ENCODE measurements around the gene TMEM208. TPM values are rescaled to one million over a fixed set of nuclear protein-coding genes. Genes with fewer than 3 reads are reported as not detected.

The TMEM208 gene
- total and polyA plus RNA-seq, 2 of the 13 experiments (the other 11 are each of a cell fraction or from before 2014, with no cell fraction given) = 58.8 to 72.9 TPM

- TF ChIP-seq, protein P1, sequence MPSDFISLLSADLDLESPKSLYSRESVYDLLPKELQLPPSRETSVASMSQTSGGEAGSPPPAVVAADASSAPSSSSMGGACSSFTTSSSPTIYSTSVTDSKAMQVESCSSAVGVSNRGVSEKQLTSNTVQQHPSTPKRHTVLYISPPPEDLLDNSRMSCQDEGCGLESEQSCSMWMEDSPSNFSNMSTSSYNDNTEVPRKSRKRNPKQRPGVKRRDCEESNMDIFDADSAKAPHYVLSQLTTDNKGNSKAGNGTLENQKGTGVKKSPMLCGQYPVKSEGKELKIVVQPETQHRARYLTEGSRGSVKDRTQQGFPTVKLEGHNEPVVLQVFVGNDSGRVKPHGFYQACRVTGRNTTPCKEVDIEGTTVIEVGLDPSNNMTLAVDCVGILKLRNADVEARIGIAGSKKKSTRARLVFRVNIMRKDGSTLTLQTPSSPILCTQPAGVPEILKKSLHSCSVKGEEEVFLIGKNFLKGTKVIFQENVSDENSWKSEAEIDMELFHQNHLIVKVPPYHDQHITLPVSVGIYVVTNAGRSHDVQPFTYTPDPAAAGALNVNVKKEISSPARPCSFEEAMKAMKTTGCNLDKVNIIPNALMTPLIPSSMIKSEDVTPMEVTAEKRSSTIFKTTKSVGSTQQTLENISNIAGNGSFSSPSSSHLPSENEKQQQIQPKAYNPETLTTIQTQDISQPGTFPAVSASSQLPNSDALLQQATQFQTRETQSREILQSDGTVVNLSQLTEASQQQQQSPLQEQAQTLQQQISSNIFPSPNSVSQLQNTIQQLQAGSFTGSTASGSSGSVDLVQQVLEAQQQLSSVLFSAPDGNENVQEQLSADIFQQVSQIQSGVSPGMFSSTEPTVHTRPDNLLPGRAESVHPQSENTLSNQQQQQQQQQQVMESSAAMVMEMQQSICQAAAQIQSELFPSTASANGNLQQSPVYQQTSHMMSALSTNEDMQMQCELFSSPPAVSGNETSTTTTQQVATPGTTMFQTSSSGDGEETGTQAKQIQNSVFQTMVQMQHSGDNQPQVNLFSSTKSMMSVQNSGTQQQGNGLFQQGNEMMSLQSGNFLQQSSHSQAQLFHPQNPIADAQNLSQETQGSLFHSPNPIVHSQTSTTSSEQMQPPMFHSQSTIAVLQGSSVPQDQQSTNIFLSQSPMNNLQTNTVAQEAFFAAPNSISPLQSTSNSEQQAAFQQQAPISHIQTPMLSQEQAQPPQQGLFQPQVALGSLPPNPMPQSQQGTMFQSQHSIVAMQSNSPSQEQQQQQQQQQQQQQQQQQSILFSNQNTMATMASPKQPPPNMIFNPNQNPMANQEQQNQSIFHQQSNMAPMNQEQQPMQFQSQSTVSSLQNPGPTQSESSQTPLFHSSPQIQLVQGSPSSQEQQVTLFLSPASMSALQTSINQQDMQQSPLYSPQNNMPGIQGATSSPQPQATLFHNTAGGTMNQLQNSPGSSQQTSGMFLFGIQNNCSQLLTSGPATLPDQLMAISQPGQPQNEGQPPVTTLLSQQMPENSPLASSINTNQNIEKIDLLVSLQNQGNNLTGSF (CRISPR knock-in tag; IDR thresholded peaks at IDR 0.05) = 0 out of 2 replicates have a peak, but pooled peaks have one; percentile 39
- TF ChIP-seq ZIK1 (CRISPR knock-in tag; IDR thresholded peaks at IDR 0.05; ENCODE audit: borderline replicate concordance, low read depth) (peak; percentile 69), PHF8 (CRISPR knock-in tag; IDR thresholded peaks at IDR 0.05) (peak; percentile 86), CHD2 (IDR thresholded peaks at IDR 0.05; ENCODE audit: low read depth, low read length) (no peak), ZSCAN12 (CRISPR knock-in tag; IDR thresholded peaks at IDR 0.05) (0 out of 2 replicates have a peak, but pooled peaks have one; percentile 25), ZNF816 (CRISPR knock-in tag; IDR thresholded peaks at IDR 0.05; ENCODE audit: borderline replicate concordance) (no peak; the same call in 1 of the 2 replicates), NBN (conservative IDR thresholded peaks at IDR 0.05) (no peak), PBX3 (CRISPR knock-in tag; IDR thresholded peaks at IDR 0.05; ENCODE audit: borderline replicate concordance) (no peak), ZNF615 (CRISPR knock-in tag; IDR thresholded peaks at IDR 0.05; ENCODE audit: borderline replicate concordance) (peak; percentile 93), CREBL2 (CRISPR knock-in tag; IDR thresholded peaks at IDR 0.05; ENCODE audit: borderline replicate concordance) (peak; percentile 68; the same call in 1 of the 2 replicates), ZNF484 (CRISPR knock-in tag; IDR thresholded peaks at IDR 0.05; ENCODE audit: borderline replicate concordance, low read depth) (no peak), ZNF570 (CRISPR knock-in tag; IDR thresholded peaks at IDR 0.05; ENCODE audit: borderline replicate concordance) (no peak), ZNF44 (CRISPR knock-in tag; IDR thresholded peaks at IDR 0.05) (peak; percentile 81; the same call in 1 of the 2 replicates), FLYWCH1 (CRISPR knock-in tag; IDR thresholded peaks at IDR 0.05) (peak; percentile 75; the same call in 1 of the 2 replicates), DBP (CRISPR knock-in tag; IDR thresholded peaks at IDR 0.05; ENCODE audit: not compliant biosample characterization) (peak; percentile 17)
- TF ChIP-seq, protein P2, sequence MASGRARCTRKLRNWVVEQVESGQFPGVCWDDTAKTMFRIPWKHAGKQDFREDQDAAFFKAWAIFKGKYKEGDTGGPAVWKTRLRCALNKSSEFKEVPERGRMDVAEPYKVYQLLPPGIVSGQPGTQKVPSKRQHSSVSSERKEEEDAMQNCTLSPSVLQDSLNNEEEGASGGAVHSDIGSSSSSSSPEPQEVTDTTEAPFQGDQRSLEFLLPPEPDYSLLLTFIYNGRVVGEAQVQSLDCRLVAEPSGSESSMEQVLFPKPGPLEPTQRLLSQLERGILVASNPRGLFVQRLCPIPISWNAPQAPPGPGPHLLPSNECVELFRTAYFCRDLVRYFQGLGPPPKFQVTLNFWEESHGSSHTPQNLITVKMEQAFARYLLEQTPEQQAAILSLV (CRISPR knock-in tag; IDR thresholded peaks at IDR 0.05; ENCODE audit: borderline replicate concordance) = peak; percentile 86; the same call in 1 of the 2 replicates
Observed at GRCh38 chr16:67246081-67246755, 19.3 kb downstream of the TMEM208 start (continued).

Measured in HepG2 (cell line).